Globus pallidus (tissue), 1 donor: ENCODE data around the gene ATP6V0C.

Source experiments
- DNase-seq: peaks from one replicate; pipeline ENCODE4 v3.0.0-alpha.2; 2015; ENCODE audit warnings: low spot score

Gene ATP6V0C

GRCh38 chr16:2511128-2511800 lies 2.5 kb upstream of the ATP6V0C start:
- DNase-seq = no peak

- DNase-seq = no peak
Measured at GRCh38 chr16:2511996-2512734, 1.6 kb upstream of the ATP6V0C start.

GRCh38 chr16:2512735-2513404 lies 882 bp upstream of the ATP6V0C start:
- DNase-seq = no peak

- no peak for DNase-seq
Measured at GRCh38 chr16:2514333-2515179, 804 bp downstream of the ATP6V0C start.

- no peak for DNase-seq
Measured at GRCh38 chr16:2515180-2515851, 1.6 kb downstream of the ATP6V0C start.

GRCh38 chr16:2516391-2517240 lies 2.9 kb downstream of the ATP6V0C start:
- DNase-seq = no peak

GRCh38 chr16:2517954-2518605 lies 4.3 kb downstream of the ATP6V0C start:
- DNase-seq = no peak

GRCh38 chr16:2518823-2519710 lies 5.3 kb downstream of the ATP6V0C start:
- DNase-seq = no peak

- no peak for DNase-seq
Measured at GRCh38 chr16:2519711-2520080, 5.9 kb downstream of the ATP6V0C start.

GRCh38 chr16:2520097-2520783 lies 6.5 kb downstream of the ATP6V0C start, which contains the start of gene AMDHD2:
Gene AMDHD2, plus strand, starts transcription at chr16:2520371. Its CDS starts 88 bp downstream, at chr16:2520459.
- peak; percentile 83 for DNase-seq

- no peak for DNase-seq
Measured at GRCh38 chr16:2520784-2521531, 7.2 kb downstream of the ATP6V0C start.

- no peak for DNase-seq
Measured at GRCh38 chr16:2523801-2524231, 10.1 kb downstream of the ATP6V0C start.

GRCh38 chr16:2524339-2524938 lies 10.7 kb downstream of the ATP6V0C start:
- DNase-seq = no peak

- DNase-seq = no peak
Measured at GRCh38 chr16:2526135-2526534, 12.4 kb downstream of the ATP6V0C start.

GRCh38 chr16:2527071-2527783 lies 13.5 kb downstream of the ATP6V0C start:
- no peak for DNase-seq

GRCh38 chr16:2527784-2528100 lies 14.0 kb downstream of the ATP6V0C start:
- no peak for DNase-seq
